Measurements from ENCODE around the gene DOCK4.

Gene DOCK4

GRCh38 chr7:111785076-111785475, 421.1 kb downstream of the DOCK4 start:
- no peak for DNase-seq

GRCh38 chr7:111784296-111784695, 421.9 kb downstream of the DOCK4 start:
- no peak for DNase-seq

GRCh38 chr7:111783854-111784253, 422.3 kb downstream of the DOCK4 start:
- no peak for DNase-seq

- DNase-seq, result no peak
These were observed 425.7 kb downstream of the DOCK4 start for GRCh38 chr7:111780527-111780926.

GRCh38 chr7:111775206-111775605, 431.0 kb downstream of the DOCK4 start:
- no peak for DNase-seq

GRCh38 chr7:111772716-111773115, 433.5 kb downstream of the DOCK4 start:
- DNase-seq, result no peak

GRCh38 chr7:111771638-111772037, 434.6 kb downstream of the DOCK4 start:
- no peak for DNase-seq

- no peak for DNase-seq
These were observed 436.1 kb downstream of the DOCK4 start for GRCh38 chr7:111770116-111770515.

GRCh38 chr7:111765751-111766643, 440.2 kb downstream of the DOCK4 start:
- no peak for DNase-seq

- DNase-seq, result no peak
These were observed 442.9 kb downstream of the DOCK4 start for GRCh38 chr7:111763221-111763801.

- no peak for DNase-seq
These were observed 443.4 kb downstream of the DOCK4 start for GRCh38 chr7:111762799-111763198.

GRCh38 chr7:111762211-111762610, 444.0 kb downstream of the DOCK4 start:
- DNase-seq, result no peak

GRCh38 chr7:111760043-111760442, 446.2 kb downstream of the DOCK4 start:
- no peak for DNase-seq

- DNase-seq, result no peak
These were observed 447.9 kb downstream of the DOCK4 start for GRCh38 chr7:111758332-111758731.

- DNase-seq, result no peak
These were observed 449.5 kb downstream of the DOCK4 start for GRCh38 chr7:111756687-111757178.

- no peak for DNase-seq
These were observed 450.8 kb downstream of the DOCK4 start for GRCh38 chr7:111755383-111755782.

GRCh38 chr7:111753968-111754367, 452.2 kb downstream of the DOCK4 start:
- DNase-seq, result no peak

- DNase-seq, result no peak
These were observed 454.1 kb downstream of the DOCK4 start for GRCh38 chr7:111752022-111752582.

GRCh38 chr7:111750878-111751277, 455.3 kb downstream of the DOCK4 start:
- DNase-seq, result no peak

- no peak for DNase-seq
These were observed 456.0 kb downstream of the DOCK4 start for GRCh38 chr7:111750228-111750627.

GRCh38 chr7:111749625-111750024, 456.6 kb downstream of the DOCK4 start:
- no peak for DNase-seq

- no peak for DNase-seq
These were observed 458.5 kb downstream of the DOCK4 start for GRCh38 chr7:111747718-111748117.

- no peak for DNase-seq
These were observed 459.2 kb downstream of the DOCK4 start for GRCh38 chr7:111746950-111747349.
